Prostate gland (tissue), 2 donors: ENCODE data around the gene AOPEP. TPM values are rescaled to one million over a fixed set of nuclear protein-coding genes. Genes with fewer than 3 reads are reported as not detected.

Experiments used
- DNase-seq: peaks from one replicate; pipeline ENCODE4 v3.0.0-alpha.2; 2019; ENCODE audit warnings: low spot score
- H3K27ac ChIP-seq, 2 donors: fragments of 200-600 bp; sonication (generic); 2 replicates each; pipeline ENCODE4 v1.5.1; 2017 to 2019
- H3K27me3 ChIP-seq: fragments of 200-600 bp; sonication (generic); replicated peaks from 2 replicates; pipeline ENCODE4 v1.5.1; 2019; ENCODE audit not compliant: insufficient read depth
- H3K36me3 ChIP-seq, 2 donors: fragments of 200-600 bp; sonication (generic); 1 replicate in 1 of 2; 2 replicates in 1 of 2; pipeline versions ENCODE4 v1.5.1 to v1.8.1; 2017 to 2019
- H3K4me1 ChIP-seq: fragments of 200-600 bp; sonication (generic); replicated peaks from 2 replicates; pipeline ENCODE4 v1.5.1; 2019
- H3K4me3 ChIP-seq, 2 donors: fragments of 200-600 bp; sonication (generic); 2 replicates each; pipeline ENCODE4 v1.5.1; 2017 to 2019
- H3K9me3 ChIP-seq: fragments of 200-600 bp; sonication (generic); 2 replicates; pipeline ENCODE4 v1.5.1; 2017
- POLR2A ChIP-seq: fragments of 450-650 bp; IDR thresholded peaks from one replicate; pipeline ENCODE4 v1.6.1; 2016; ENCODE audit warnings: antibody characterized with exemption, mild to moderate bottlenecking
- POLR2AphosphoS5 ChIP-seq: sonication (generic); formaldehyde crosslinking; IDR thresholded peaks from one replicate; pipeline ENCODE4 v1.6.1; 2017; ENCODE audit warnings: antibody characterized with exemption
- WGBS: methylation state at CpG from one replicate; pipeline ENCODE4 v1.1.5; 2018; 5-methylcytosine and 5-hydroxymethylcytosine counted together
- intact Hi-C: fragments of 100-400 bp; cut with DNase I; formaldehyde crosslinking; loops from one replicate; pipeline ENCODE4 v1.14.2; 2022
- total RNA-seq, 2 donors: library from RNA; depleted of rRNA; stranded (reverse); fragments of >200 nt; gene quantifications; one replicate each; pipeline ENCODE4 v1.1.0, GENCODE V29; 2016
- TF ChIP-seq, protein P1 (sequence below), 4 experiments: fragments of 200-600 bp in 2 of 4; fragments of 450-650 bp in 2 of 4; sonication (generic) in 2 of 4; IDR thresholded peaks; 1 replicate in 3 of 4; 2 replicates in 1 of 4; pipeline ENCODE4 v1.5.1; 2016 to 2019; ENCODE audit warnings: antibody characterized with exemption in 4 of 4, mild to moderate bottlenecking in 2 of 4, moderate library complexity in 2 of 4

The AOPEP gene
- total RNA-seq, 2 donors from 2014 or later = 107 to 188 TPM

DNA sequence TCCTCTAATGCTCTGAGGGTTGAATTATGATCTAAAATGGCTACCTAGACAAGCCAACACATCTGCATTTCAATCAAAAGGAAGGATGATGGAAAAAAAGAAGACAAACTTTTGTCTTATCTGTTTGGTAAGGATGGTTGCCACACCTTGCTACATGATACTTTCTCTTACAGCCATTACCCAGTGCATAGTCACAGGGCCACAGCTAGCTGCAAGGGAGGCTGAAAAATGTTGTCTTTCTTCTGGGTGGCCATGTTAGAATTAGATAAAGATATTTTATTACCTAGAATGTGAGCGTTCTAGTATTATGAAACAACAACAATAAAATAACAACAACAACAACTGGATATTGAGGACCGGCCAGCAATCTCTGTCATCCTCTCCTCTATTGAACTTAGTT, 4.7 kb upstream of the AOPEP start:
- TF ChIP-seq, protein P1, sequence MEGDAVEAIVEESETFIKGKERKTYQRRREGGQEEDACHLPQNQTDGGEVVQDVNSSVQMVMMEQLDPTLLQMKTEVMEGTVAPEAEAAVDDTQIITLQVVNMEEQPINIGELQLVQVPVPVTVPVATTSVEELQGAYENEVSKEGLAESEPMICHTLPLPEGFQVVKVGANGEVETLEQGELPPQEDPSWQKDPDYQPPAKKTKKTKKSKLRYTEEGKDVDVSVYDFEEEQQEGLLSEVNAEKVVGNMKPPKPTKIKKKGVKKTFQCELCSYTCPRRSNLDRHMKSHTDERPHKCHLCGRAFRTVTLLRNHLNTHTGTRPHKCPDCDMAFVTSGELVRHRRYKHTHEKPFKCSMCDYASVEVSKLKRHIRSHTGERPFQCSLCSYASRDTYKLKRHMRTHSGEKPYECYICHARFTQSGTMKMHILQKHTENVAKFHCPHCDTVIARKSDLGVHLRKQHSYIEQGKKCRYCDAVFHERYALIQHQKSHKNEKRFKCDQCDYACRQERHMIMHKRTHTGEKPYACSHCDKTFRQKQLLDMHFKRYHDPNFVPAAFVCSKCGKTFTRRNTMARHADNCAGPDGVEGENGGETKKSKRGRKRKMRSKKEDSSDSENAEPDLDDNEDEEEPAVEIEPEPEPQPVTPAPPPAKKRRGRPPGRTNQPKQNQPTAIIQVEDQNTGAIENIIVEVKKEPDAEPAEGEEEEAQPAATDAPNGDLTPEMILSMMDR (IDR thresholded peaks at IDR 0.05) = no peak
- TF ChIP-seq POLR2A (no peak), POLR2AphosphoS5 (no peak)
- no peaks in the 10 kb centered on the region for H3K9me3 ChIP-seq
- DNase-seq = no peak
- H3K27ac ChIP-seq = no peak overlapping the region
- H3K36me3 ChIP-seq = no peaks in the 10 kb centered on the region
- intact Hi-C loops = no loop called here
- H3K4me1 ChIP-seq = no peaks in the 10 kb centered on the region
- no peak overlapping the region for H3K4me3 ChIP-seq
- 92% methylated on average over 2 of the region's 2 CpGs for WGBS
- H3K27me3 ChIP-seq = no peaks in the 10 kb centered on the region

DNA sequence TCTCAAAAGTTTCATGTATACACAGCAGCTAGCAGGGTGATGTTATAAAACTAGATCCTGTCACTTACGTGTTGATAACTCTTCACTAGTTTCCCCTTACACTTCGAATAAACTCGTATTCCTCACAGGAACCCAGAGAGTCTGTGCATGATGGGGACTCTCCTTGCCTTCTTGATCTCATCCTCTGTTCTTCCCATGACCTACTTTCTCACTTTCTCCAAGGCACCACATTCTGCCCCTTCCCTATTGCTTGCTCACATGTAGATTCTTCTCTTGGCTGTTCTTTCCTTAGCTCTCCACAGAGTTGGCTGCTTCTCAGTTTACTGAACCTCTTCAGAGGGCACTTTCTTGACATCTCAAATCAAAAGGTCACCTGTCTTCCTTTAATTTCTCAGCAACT, 1.2 kb upstream of the AOPEP start:
- WGBS = 90% methylated on average over 3 of the region's 3 CpGs
- TF ChIP-seq POLR2A (no peak), POLR2AphosphoS5 (no peak)
- TF ChIP-seq, protein P1 (IDR thresholded peaks at IDR 0.05) = no peak
- DNase-seq = no peak
- intact Hi-C loops = no loop called here
- Histone ChIP-seq H3K9me3 (no peaks in the 10 kb centered on the region), H3K4me1 (peaks cover 7% of the 10 kb centered on the region), H3K27ac (no peak overlapping the region), H3K4me3 (no peak overlapping the region), H3K36me3 (no peaks in the 10 kb centered on the region), H3K27me3 (no peaks in the 10 kb centered on the region)

DNA sequence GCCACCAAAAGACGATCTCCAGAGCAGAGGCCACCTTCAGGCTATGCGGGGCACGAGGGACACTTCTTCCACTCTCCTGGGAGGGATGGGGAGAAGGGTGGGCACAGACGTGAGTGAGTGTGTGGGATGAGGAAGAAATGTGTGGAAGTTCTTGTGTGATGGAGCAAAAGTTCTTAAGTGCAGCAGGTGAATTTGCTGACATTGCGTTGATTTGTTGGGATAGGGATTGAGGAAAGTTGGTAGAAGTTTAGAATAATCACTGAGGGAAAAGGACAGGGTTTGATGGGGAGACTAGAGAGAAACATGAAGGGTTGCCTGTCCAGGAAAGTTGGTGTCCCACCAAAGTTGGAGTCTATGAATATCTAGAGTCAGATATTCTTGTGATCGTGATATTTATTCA, 2.2 kb downstream of the AOPEP start:
- no peak for TF ChIP-seq POLR2AphosphoS5
- TF ChIP-seq, protein P1 (IDR thresholded peaks at IDR 0.05) = no peak
- Histone ChIP-seq H3K4me3 (no peak overlapping the region), H3K27ac (no peak overlapping the region), H3K27me3 (no peaks in the 10 kb centered on the region), H3K4me1 (peaks cover 7% of the 10 kb centered on the region), H3K9me3 (no peaks in the 10 kb centered on the region), H3K36me3 (no peaks in the 10 kb centered on the region)
- intact Hi-C loops = no loop called here
- 81% methylated on average over 6 of the region's 6 CpGs for WGBS
- no peak for DNase-seq

DNA sequence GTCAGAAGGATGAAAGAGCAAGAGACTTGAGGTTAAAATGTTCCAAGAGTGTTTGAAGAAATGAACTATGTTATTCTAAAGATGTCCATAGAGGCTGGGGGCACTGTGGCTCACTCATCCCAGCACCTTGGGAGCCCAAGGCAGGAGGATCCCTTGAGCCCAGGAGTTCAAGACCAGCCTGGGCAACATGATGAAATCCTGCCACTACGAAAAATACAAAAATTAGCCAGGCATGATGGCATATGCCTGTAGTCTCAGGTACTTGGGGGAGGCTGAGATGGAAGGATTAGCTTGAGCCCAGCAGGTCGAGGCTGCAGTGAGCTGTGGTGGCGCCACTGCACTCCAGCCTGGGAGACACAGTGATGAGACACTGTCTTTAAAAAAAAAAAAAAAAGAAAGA, 2.7 kb downstream of the AOPEP start:
- Histone ChIP-seq H3K27me3 (no peaks in the 10 kb centered on the region), H3K4me3 (no peak overlapping the region), H3K9me3 (no peaks in the 10 kb centered on the region), H3K36me3 (no peaks in the 10 kb centered on the region), H3K27ac (no peak overlapping the region), H3K4me1 (peaks cover 7% of the 10 kb centered on the region)
- TF ChIP-seq, protein P1 (IDR thresholded peaks at IDR 0.05) = no peak
- TF ChIP-seq POLR2A (no peak), POLR2AphosphoS5 (no peak)
- no peak for DNase-seq
- WGBS = 98% methylated on average over 3 of the region's 3 CpGs
- intact Hi-C loops = no loop called here

DNA sequence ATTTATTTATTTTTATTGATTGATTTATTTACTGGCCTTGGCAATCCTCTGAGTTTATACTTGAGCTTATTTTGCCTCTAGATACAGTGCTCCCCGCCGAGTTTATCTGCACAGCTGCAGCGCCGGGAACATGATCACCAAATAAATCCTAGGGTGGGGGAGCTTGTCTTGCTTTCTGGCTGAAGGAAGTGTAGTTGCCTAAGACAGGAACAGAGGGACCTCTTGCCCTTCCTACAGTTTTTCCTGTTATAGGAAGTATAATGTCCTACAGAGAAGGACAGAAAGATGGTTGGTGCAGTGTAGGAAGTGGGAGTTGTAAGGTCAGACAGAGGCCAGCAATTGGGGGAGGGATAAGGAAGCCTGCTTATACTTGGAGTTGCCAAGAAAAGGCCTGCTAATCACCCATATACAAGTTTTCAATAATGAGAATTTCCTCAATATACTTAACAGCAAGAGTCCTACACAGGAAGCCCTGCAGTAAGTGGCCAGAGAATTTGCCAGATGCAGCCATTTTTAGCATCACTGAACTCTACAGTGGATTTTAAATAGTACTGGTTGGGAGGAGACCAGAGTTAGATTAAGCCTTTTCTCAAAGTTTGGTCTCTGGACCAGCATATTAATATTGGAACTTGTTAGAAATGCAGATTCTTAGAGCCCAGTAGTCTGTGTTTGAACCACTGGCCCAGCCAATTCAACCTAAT, 7.7 kb downstream of the AOPEP start:
- DNase-seq = no peak
- no peak overlapping the region for H3K27ac ChIP-seq
- intact Hi-C loops = no loop called here

More for the DNA sequence above, 7.7 kb downstream of the AOPEP start:
- Histone ChIP-seq H3K4me3 (no peak overlapping the region), H3K27me3 (no peaks in the 10 kb centered on the region), H3K4me1 (no peaks in the 10 kb centered on the region), H3K36me3 (no peaks in the 10 kb centered on the region), H3K9me3 (no peaks in the 10 kb centered on the region)
- TF ChIP-seq, protein P1 (IDR thresholded peaks at IDR 0.05) = no peak
- TF ChIP-seq POLR2A = no peak
- TF ChIP-seq POLR2AphosphoS5 = peak; percentile 14
- WGBS = 65% methylated on average over 4 of the region's 4 CpGs
